SKM-1 (cell line): Measurements from ENCODE around the gene PDCD11.
"Not testable (repeated sequence)": the region's sequence is repeated elsewhere in the genome, so short reads cannot be mapped to it uniquely, and the experiment has no call there.

Experiments
- DNase-seq: peaks from one replicate; lab custom pipeline; 2025; ENCODE audit not compliant: unreplicated experiment; lab: John Stamatoyannopoulos, UW

PDCD11 gene

GRCh38 chr10:103396067-103396788 is at the start of gene PDCD11, which contains the start of gene ATP5MK:
Gene PDCD11 (plus strand): TSS chr10:103396626. CDS start chr10:103398427, 1,801 bp downstream.
Gene ATP5MK (minus strand): TSS chr10:103396475. CDS start chr10:103392457, 4,018 bp downstream.
- peak; percentile 97 for DNase-seq

- DNase-seq = no peak
Observed at GRCh38 chr10:103350175-103350516, 46.3 kb upstream of the PDCD11 start.

GRCh38 chr10:103350517-103351260 is 45.7 kb upstream of the PDCD11 start, which contains the start of gene PCGF6:
Gene PCGF6 (minus strand): TSS chr10:103351140. CDS start chr10:103351066, 74 bp downstream.
- DNase-seq = peak; percentile 47

- DNase-seq = no peak
Observed at GRCh38 chr10:103353281-103353680, 43.1 kb upstream of the PDCD11 start.

- not testable (repeated sequence) for DNase-seq
Observed at GRCh38 chr10:103354567-103354966, 41.9 kb upstream of the PDCD11 start.

- DNase-seq = no peak
Observed at GRCh38 chr10:103355906-103356599, 40.4 kb upstream of the PDCD11 start.

GRCh38 chr10:103359493-103359892 is 36.9 kb upstream of the PDCD11 start:
- DNase-seq = not testable (repeated sequence)

- not testable (repeated sequence) for DNase-seq
Observed at GRCh38 chr10:103360791-103361190, 35.6 kb upstream of the PDCD11 start.

GRCh38 chr10:103367379-103367781 is 29.0 kb upstream of the PDCD11 start:
- DNase-seq = no peak

GRCh38 chr10:103367782-103368518 is 28.5 kb upstream of the PDCD11 start, which contains the start of gene TAF5:
Gene TAF5 (plus strand): TSS chr10:103367976. CDS start chr10:103367990, 14 bp downstream.
- peak; percentile 98 for DNase-seq

GRCh38 chr10:103373544-103373943 is 22.9 kb upstream of the PDCD11 start:
- DNase-seq = no peak

GRCh38 chr10:103374263-103374662 is 22.2 kb upstream of the PDCD11 start:
- no peak for DNase-seq

- DNase-seq = no peak
Observed at GRCh38 chr10:103382769-103383168, 13.7 kb upstream of the PDCD11 start.

GRCh38 chr10:103394180-103394579 is 2.2 kb upstream of the PDCD11 start:
- no peak for DNase-seq

GRCh38 chr10:103395754-103396066 is 716 bp upstream of the PDCD11 start:
- no peak for DNase-seq

GRCh38 chr10:103396789-103397087 is 312 bp downstream of the PDCD11 start:
- DNase-seq = no peak

GRCh38 chr10:103397191-103397825 is 882 bp downstream of the PDCD11 start:
- DNase-seq = no peak

- no peak for DNase-seq
Observed at GRCh38 chr10:103413564-103413963, 17.1 kb downstream of the PDCD11 start.

- DNase-seq = no peak
Observed at GRCh38 chr10:103415581-103415980, 19.2 kb downstream of the PDCD11 start.

- peak; percentile 11 for DNase-seq
Observed at GRCh38 chr10:103416436-103417147, 20.2 kb downstream of the PDCD11 start.
